ENCODE results near the gene SCN7A. TPM values are rescaled to one million over a fixed set of nuclear protein-coding genes. Genes with fewer than 3 reads are reported as not detected.

Gene SCN7A
- total and polyA plus RNA-seq, 4 donors = 0.05 to 7.9 (median 1.1) TPM

GRCh38 chr2:166385313-166385712 lies 108.7 kb downstream of the SCN7A start:
- TF ChIP-seq YY1 (IDR thresholded peaks at IDR 0.05) (no peak), SP1 (IDR thresholded peaks at IDR 0.05) (no peak), FOXA1 (IDR thresholded peaks at IDR 0.05) (no peak), JUND (IDR thresholded peaks at IDR 0.05) (no peak), TAF1 (conservative IDR thresholded peaks at IDR 0.05) (no peak), FOXA2 (IDR thresholded peaks at IDR 0.05) (no peak), ATF3 (IDR thresholded peaks at IDR 0.05) (no peak), RAD21 (IDR thresholded peaks at IDR 0.05) (no peak), HNF4G (IDR thresholded peaks at IDR 0.05) (no peak)
- TF ChIP-seq, protein P1, sequence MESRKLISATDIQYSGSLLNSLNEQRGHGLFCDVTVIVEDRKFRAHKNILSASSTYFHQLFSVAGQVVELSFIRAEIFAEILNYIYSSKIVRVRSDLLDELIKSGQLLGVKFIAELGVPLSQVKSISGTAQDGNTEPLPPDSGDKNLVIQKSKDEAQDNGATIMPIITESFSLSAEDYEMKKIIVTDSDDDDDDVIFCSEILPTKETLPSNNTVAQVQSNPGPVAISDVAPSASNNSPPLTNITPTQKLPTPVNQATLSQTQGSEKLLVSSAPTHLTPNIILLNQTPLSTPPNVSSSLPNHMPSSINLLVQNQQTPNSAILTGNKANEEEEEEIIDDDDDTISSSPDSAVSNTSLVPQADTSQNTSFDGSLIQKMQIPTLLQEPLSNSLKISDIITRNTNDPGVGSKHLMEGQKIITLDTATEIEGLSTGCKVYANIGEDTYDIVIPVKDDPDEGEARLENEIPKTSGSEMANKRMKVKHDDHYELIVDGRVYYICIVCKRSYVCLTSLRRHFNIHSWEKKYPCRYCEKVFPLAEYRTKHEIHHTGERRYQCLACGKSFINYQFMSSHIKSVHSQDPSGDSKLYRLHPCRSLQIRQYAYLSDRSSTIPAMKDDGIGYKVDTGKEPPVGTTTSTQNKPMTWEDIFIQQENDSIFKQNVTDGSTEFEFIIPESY (IDR thresholded peaks at IDR 0.05) = no peak
- TF ChIP-seq, protein P2, sequence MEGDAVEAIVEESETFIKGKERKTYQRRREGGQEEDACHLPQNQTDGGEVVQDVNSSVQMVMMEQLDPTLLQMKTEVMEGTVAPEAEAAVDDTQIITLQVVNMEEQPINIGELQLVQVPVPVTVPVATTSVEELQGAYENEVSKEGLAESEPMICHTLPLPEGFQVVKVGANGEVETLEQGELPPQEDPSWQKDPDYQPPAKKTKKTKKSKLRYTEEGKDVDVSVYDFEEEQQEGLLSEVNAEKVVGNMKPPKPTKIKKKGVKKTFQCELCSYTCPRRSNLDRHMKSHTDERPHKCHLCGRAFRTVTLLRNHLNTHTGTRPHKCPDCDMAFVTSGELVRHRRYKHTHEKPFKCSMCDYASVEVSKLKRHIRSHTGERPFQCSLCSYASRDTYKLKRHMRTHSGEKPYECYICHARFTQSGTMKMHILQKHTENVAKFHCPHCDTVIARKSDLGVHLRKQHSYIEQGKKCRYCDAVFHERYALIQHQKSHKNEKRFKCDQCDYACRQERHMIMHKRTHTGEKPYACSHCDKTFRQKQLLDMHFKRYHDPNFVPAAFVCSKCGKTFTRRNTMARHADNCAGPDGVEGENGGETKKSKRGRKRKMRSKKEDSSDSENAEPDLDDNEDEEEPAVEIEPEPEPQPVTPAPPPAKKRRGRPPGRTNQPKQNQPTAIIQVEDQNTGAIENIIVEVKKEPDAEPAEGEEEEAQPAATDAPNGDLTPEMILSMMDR (IDR thresholded peaks at IDR 0.05; ENCODE audit: low read depth, low read length, missing input control) = no peak
- Histone ChIP-seq H3K36me3 (ENCODE audit: control insufficient read depth in 4 of 4, insufficient read depth in 3 of 4, low read depth in 1 of 4, low read length in 3 of 4) (no peaks in the 10 kb centered on the region), H3K9ac (ENCODE audit: low read depth in 1 of 2, low read length in 2 of 2) (no peak overlapping the region), H3K4me1 (ENCODE audit: control insufficient read depth in 4 of 4, insufficient read depth in 4 of 4, low read length in 3 of 4) (peaks cover 0 to 4% (median 0%) of the 10 kb centered on the region in 4 donors), H3K27ac (ENCODE audit: low read depth in 1 of 2, low read length in 2 of 2) (no peak overlapping the region), H3K9me3 (ENCODE audit: control insufficient read depth in 4 of 4, low read length in 3 of 4) (no peaks in the 10 kb centered on the region), H3K27me3 (ENCODE audit: control insufficient read depth in 4 of 4, insufficient read depth in 4 of 4, low read length in 3 of 4) (no peaks in the 10 kb centered on the region), H3K4me3 (ENCODE audit: low read depth in 1 of 3, low read length in 3 of 3) (no peak overlapping the region)
- 98% methylated on average over 1 of the region's 1 CpG for WGBS
- no peak for DNase-seq (ENCODE audit: low spot score)

- TF ChIP-seq RAD21 (IDR thresholded peaks at IDR 0.05) = peak; percentile 71 to 75
- no peak for TF ChIP-seq SP1 (IDR thresholded peaks at IDR 0.05)
- TF ChIP-seq, protein P2 (IDR thresholded peaks at IDR 0.05; ENCODE audit: low read depth, low read length, missing input control) = peak; percentile 41
- peak overlapping the region; percentile 27 to 32 (median 29) for H3K4me3 ChIP-seq (ENCODE audit: low read depth in 1 of 3, low read length in 3 of 3)
- H3K36me3 ChIP-seq (ENCODE audit: control insufficient read depth in 4 of 4, insufficient read depth in 3 of 4, low read depth in 1 of 4, low read length in 3 of 4) = no peaks in the 10 kb centered on the region
- no peaks in the 10 kb centered on the region for H3K9me3 ChIP-seq (ENCODE audit: control insufficient read depth in 4 of 4, low read length in 3 of 4)
- 51% methylated on average over 8 of the region's 8 CpGs for WGBS
- H3K27me3 ChIP-seq (ENCODE audit: control insufficient read depth in 4 of 4, insufficient read depth in 4 of 4, low read length in 3 of 4) = no peaks in the 10 kb centered on the region
- DNase-seq (ENCODE audit: low spot score) = no peak
- H3K9ac ChIP-seq (ENCODE audit: low read depth in 1 of 2, low read length in 2 of 2) = no peak overlapping the region
- peaks cover 0 to 4% (median 0%) of the 10 kb centered on the region in 4 donors for H3K4me1 ChIP-seq (ENCODE audit: control insufficient read depth in 4 of 4, insufficient read depth in 4 of 4, low read length in 3 of 4)
- no peak overlapping the region for H3K27ac ChIP-seq (ENCODE audit: low read depth in 1 of 2, low read length in 2 of 2)
Observed at GRCh38 chr2:166384774-166385173, 109.3 kb downstream of the SCN7A start.

DNA sequence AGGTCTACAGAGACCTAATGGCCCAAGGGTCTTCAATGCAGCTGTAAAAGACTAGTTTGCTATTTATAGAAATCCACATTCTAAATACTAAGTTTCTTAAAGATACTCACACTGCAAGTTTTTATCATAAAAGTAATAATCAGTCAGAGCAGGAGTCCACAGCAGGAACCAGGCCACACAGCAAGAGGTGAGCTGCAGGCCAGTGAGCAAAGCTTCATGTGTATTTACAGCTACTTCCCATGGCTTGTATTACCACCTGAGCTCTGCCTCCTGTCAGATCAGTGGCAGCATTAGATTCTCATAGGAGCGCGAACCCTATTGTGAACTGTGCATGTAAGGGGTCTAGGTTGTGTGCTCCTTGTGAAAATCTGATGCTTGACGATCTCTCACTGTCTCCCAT lies 111.6 kb downstream of the SCN7A start:
- Histone ChIP-seq H3K36me3 (ENCODE audit: control insufficient read depth in 4 of 4, insufficient read depth in 3 of 4, low read depth in 1 of 4, low read length in 3 of 4) (no peaks in the 10 kb centered on the region), H3K4me1 (ENCODE audit: control insufficient read depth in 4 of 4, insufficient read depth in 4 of 4, low read length in 3 of 4) (peaks cover 0 to 4% (median 0%) of the 10 kb centered on the region in 4 donors), H3K9ac (ENCODE audit: low read depth in 1 of 2, low read length in 2 of 2) (no peak overlapping the region), H3K27ac (ENCODE audit: low read depth in 1 of 2, low read length in 2 of 2) (no peak overlapping the region), H3K9me3 (ENCODE audit: control insufficient read depth in 4 of 4, low read length in 3 of 4) (no peaks in the 10 kb centered on the region), H3K27me3 (ENCODE audit: control insufficient read depth in 4 of 4, insufficient read depth in 4 of 4, low read length in 3 of 4) (no peaks in the 10 kb centered on the region), H3K4me3 (ENCODE audit: low read depth in 1 of 3, low read length in 3 of 3) (no peak overlapping the region)
- no peak for DNase-seq (ENCODE audit: low spot score)
- TF ChIP-seq RAD21 (IDR thresholded peaks at IDR 0.05) (no peak), FOXA1 (IDR thresholded peaks at IDR 0.05) (no peak), RXRA (IDR thresholded peaks at IDR 0.05) (no peak)
- 90% methylated on average over 3 of the region's 3 CpGs for WGBS
